ENCODE results near the gene TNS2. TPM values are rescaled to one million over a fixed set of nuclear protein-coding genes. Genes with fewer than 3 reads are reported as not detected.
A peak's percentile ranks its signal among the peaks of the same experiment; 100 is the strongest.

The TNS2 gene
- total and polyA plus RNA-seq, 9 of the 15 experiments (the other 6 are each of a cell fraction or from before 2014, with no cell fraction given), result 0.28 to 3.1 (median 1.2) TPM; not detected in 1

DNA sequence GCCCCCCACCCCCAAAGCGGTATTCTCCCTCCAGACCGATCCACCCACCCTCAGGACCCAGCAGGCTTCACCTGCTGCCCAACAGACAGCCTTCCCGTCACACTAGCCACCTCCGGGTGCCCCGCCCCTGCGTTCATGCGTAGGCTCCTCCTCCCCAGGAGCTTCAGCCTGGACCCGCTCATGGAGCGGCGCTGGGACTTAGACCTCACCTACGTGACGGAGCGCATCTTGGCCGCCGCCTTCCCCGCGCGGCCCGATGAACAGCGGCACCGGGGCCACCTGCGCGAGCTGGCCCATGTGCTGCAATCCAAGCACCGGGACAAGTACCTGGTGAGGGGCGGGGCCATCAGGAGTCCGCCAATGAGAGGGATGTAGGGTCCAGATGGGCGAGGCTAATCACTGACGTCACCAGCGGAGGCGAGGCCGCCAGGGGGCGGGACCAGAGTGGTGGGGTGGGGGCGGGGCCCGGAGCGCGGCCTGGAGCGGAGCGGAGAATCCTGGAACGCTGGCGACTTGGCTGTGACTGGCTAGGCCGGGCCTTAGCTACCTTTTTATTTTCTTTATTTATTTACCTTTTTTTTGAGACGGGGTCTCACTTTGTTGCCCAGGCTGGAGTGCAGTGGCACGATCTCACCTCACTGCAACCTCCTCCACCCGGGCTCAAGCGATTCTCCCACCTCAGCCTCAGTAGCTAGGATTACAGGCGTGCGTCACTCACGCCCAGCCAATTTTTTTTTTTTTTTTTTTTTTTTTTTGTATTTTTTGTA, 4.4 kb downstream of the TNS2 start (continued):
- TF ChIP-seq, protein P1, sequence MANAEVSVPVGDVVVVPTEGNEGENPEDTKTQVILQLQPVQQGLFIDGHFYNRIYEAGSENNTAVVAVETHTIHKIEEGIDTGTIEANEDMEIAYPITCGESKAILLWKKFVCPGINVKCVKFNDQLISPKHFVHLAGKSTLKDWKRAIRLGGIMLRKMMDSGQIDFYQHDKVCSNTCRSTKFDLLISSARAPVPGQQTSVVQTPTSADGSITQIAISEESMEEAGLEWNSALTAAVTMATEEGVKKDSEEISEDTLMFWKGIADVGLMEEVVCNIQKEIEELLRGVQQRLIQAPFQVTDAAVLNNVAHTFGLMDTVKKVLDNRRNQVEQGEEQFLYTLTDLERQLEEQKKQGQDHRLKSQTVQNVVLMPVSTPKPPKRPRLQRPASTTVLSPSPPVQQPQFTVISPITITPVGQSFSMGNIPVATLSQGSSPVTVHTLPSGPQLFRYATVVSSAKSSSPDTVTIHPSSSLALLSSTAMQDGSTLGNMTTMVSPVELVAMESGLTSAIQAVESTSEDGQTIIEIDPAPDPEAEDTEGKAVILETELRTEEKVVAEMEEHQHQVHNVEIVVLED (CRISPR knock-in tag; IDR thresholded peaks at IDR 0.05), result no peak
- peak; percentile 80 for TF ChIP-seq POLR2A (conservative IDR thresholded peaks at IDR 0.05)
- no peak for TF ChIP-seq KAT7 (CRISPR knock-in tag; IDR thresholded peaks at IDR 0.05; ENCODE audit: borderline replicate concordance)
- TF ChIP-seq, protein P2, sequence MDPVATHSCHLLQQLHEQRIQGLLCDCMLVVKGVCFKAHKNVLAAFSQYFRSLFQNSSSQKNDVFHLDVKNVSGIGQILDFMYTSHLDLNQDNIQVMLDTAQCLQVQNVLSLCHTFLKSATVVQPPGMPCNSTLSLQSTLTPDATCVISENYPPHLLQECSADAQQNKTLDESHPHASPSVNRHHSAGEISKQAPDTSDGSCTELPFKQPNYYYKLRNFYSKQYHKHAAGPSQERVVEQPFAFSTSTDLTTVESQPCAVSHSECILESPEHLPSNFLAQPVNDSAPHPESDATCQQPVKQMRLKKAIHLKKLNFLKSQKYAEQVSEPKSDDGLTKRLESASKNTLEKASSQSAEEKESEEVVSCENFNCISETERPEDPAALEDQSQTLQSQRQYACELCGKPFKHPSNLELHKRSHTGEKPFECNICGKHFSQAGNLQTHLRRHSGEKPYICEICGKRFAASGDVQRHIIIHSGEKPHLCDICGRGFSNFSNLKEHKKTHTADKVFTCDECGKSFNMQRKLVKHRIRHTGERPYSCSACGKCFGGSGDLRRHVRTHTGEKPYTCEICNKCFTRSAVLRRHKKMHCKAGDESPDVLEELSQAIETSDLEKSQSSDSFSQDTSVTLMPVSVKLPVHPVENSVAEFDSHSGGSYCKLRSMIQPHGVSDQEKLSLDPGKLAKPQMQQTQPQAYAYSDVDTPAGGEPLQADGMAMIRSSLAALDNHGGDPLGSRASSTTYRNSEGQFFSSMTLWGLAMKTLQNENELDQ (CRISPR knock-in tag; IDR thresholded peaks at IDR 0.05; ENCODE audit: borderline replicate concordance), result no peak
- no peak for TF ChIP-seq TRIM28 (IDR thresholded peaks at IDR 0.05)
- no peak for TF ChIP-seq NR2F6 (CRISPR knock-in tag; IDR thresholded peaks at IDR 0.05)
- TF ChIP-seq, protein P3, sequence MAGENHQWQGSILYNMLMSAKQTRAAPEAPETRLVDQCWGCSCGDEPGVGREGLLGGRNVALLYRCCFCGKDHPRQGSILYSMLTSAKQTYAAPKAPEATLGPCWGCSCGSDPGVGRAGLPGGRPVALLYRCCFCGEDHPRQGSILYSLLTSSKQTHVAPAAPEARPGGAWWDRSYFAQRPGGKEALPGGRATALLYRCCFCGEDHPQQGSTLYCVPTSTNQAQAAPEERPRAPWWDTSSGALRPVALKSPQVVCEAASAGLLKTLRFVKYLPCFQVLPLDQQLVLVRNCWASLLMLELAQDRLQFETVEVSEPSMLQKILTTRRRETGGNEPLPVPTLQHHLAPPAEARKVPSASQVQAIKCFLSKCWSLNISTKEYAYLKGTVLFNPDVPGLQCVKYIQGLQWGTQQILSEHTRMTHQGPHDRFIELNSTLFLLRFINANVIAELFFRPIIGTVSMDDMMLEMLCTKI (IDR thresholded peaks at IDR 0.05; ENCODE audit: partially characterized antibody), result no peak
- TF ChIP-seq, protein P4, sequence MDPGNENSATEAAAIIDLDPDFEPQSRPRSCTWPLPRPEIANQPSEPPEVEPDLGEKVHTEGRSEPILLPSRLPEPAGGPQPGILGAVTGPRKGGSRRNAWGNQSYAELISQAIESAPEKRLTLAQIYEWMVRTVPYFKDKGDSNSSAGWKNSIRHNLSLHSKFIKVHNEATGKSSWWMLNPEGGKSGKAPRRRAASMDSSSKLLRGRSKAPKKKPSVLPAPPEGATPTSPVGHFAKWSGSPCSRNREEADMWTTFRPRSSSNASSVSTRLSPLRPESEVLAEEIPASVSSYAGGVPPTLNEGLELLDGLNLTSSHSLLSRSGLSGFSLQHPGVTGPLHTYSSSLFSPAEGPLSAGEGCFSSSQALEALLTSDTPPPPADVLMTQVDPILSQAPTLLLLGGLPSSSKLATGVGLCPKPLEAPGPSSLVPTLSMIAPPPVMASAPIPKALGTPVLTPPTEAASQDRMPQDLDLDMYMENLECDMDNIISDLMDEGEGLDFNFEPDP (CRISPR knock-in tag; IDR thresholded peaks at IDR 0.05), result no peak
- no peak for TF ChIP-seq ZNF644 (tag; IDR thresholded peaks at IDR 0.05; ENCODE audit: low read depth)
- TF ChIP-seq, protein P5, sequence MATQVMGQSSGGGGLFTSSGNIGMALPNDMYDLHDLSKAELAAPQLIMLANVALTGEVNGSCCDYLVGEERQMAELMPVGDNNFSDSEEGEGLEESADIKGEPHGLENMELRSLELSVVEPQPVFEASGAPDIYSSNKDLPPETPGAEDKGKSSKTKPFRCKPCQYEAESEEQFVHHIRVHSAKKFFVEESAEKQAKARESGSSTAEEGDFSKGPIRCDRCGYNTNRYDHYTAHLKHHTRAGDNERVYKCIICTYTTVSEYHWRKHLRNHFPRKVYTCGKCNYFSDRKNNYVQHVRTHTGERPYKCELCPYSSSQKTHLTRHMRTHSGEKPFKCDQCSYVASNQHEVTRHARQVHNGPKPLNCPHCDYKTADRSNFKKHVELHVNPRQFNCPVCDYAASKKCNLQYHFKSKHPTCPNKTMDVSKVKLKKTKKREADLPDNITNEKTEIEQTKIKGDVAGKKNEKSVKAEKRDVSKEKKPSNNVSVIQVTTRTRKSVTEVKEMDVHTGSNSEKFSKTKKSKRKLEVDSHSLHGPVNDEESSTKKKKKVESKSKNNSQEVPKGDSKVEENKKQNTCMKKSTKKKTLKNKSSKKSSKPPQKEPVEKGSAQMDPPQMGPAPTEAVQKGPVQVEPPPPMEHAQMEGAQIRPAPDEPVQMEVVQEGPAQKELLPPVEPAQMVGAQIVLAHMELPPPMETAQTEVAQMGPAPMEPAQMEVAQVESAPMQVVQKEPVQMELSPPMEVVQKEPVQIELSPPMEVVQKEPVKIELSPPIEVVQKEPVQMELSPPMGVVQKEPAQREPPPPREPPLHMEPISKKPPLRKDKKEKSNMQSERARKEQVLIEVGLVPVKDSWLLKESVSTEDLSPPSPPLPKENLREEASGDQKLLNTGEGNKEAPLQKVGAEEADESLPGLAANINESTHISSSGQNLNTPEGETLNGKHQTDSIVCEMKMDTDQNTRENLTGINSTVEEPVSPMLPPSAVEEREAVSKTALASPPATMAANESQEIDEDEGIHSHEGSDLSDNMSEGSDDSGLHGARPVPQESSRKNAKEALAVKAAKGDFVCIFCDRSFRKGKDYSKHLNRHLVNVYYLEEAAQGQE (IDR thresholded peaks at IDR 0.05; ENCODE audit: borderline replicate concordance), result no peak
- TF ChIP-seq, protein P5 (CRISPR knock-in tag; IDR thresholded peaks at IDR 0.05; ENCODE audit: low read depth), result 0 out of 2 replicates have a peak, but pooled peaks have one; percentile 29
- TF ChIP-seq SMARCB1 (IDR thresholded peaks at IDR 0.05; ENCODE audit: insufficient read length, low read depth), result no peak
- TF ChIP-seq ZNF780A (CRISPR knock-in tag; IDR thresholded peaks at IDR 0.05), result no peak
